Muscle of back (tissue), 11 donors: Measurements from ENCODE around the gene PROB1. TPM values are rescaled to one million over a fixed set of nuclear protein-coding genes. Genes with fewer than 3 reads are reported as not detected.
"Not testable (repeated sequence)": the region's sequence is repeated elsewhere in the genome, so short reads cannot be mapped to it uniquely, and the experiment has no call there.

Source experiments
- DNase-seq, 3 donors: peaks; one replicate each; pipeline versions ENCODE4 v3.0.0 to v3.0.0-alpha.2; 2013
- polyA plus RNA-seq, 10 donors: library from polyadenylated mRNA; unstranded; fragments of 120-200 nt; gene quantifications; one replicate each; pipeline ENCODE4 v1.2.1, GENCODE V29; 2013; ENCODE audit not compliant: insufficient read length in 10 of 10

The PROB1 gene
- polyA plus RNA-seq, 10 donors, result 22.4 to 40.5 (median 29.5) TPM

DNA sequence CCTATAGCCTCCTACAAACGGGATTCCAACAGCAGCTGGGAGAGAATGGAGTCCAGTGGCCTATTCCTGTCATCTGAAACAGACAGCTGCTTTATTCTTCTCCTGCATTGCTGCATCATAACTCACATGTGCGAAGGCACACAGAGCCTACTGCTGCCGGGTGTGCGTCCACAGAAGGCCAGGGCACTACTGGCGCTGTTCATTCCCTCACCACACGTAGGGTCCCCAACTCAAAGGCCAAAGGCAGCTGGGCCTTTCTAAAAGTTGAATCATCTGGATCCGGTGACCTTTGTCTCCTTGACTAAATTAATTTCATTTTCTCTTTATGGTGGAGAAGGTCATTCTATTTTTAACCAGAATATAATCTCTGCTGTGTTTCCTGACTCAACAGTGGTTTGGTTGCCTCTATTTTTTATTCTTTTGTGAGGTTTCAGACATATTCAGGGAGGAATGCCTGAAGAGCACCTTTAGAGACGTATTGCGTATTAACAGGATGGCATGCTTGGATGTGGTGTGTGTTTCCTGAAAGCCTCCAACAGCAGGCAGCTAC is 19.8 kb upstream of the PROB1 start:
- DNase-seq, result peak; percentile 47 to 71 (median 69)

DNA sequence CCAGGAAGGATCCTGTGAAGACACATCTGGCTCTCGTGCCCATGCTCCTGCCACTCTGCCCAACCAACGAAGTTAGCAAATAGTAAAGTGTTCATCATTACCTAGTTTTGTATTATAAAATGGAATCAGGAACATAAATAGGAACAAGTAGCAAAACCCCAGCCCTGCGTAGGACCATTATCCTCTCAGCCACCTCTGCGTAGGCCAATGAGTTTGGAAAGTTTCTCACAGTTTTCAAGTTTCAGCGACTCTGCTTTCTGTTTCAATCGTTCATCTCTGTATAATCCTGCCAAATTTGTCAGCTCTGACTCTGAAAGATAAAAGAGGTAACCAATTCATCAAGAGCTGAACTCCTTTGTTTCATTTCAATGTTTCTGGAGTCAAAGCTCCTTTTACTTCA is 19.1 kb upstream of the PROB1 start:
- DNase-seq, result no peak

DNA sequence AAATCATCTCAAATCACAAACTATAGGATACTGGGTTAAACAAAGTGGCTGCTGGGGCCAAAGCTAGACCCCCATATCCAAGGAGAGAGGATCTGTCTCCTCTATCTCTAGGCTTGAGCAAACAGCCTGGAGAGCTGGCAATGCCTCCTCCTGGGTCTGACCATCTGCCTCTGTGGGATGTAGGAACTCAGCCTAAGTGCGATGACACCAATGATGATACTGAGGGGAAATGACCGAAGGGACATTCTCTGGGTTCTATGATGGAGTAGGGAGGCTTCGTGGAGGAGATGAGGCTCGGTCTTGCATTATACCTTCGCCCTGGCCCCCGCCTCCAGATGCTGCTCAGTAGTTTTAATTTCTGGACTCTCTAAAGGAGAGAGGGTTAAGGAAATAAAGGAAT is 18.2 kb upstream of the PROB1 start:
- DNase-seq, result no peak

DNA sequence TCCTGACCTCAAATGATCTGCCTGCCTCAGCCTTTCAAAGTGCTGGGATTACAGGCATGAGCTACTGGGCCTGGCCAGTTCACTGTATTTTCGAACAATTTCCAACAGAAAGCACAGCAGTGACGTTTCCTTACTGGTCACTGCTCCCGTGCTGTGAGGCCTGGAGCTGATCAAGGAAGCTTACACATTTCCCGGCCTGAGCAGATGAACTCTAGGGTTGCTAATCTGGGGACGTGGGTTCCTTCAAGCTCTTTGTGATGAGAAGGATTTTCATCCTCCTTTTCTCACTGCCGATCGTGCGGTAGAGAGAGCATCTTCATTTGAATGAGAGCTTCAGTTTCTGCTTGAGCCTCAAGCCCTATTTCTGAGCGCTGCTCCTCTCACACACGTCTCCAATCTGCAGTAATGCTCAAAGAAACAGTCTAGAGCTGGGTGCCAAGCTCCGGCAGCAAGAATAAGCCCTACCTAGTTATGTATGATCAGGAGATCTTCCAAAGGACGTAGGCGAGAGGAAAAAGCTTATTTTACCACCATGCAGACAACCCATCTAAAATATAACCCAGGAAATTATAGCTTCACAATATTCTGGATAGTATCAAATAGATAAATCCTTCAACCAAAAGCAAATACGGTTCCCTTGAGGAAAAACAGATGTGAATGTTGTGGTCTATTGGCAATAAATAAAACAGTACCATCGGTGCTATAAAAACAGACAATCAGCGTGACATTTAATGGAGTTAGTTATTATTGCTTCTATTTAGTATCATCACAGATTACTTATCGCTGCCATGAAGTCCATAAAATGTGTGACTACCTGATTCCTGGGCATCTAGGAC is 16.3 kb upstream of the PROB1 start:
- no peak for DNase-seq

DNA sequence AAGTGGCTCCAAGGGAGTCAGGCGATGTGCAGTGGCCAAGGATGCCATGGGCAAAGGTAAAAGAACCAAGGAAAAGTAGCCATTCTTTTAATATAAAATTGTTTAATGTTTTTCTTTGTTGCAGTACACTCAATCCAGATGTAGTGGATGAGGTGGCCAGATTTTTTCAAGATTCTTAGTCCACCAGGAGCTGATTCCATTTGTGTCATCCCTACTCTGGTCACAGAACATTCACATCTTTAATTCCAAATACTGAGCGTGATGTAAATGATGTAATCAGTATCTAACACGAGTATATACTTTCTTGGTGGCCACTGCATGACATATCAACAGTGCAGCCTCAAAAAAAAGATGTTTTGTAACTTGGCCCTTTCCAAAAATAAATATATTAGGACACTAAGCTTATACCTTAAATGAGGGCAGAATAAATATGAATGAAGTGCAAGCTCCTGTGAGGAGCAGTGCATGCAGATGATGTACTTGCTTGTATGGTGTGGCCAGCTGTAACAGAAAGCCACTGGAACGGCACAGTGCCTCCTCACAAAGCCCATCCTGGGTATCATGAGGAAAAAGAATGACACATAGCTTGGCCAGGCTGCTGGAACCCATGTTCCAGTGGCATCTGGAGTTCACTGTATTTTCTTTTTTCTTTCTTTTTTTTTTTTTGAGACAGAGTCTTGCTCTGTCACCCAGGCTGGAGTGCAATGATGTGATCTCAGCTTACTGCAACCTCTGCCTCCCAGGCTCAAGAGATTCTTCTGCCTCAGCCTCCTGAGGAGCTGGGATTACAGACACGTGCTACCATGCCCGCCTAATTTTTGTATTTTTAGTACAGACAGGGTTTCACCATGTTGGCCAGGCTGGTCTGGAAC is 15.5 kb upstream of the PROB1 start:
- DNase-seq, result no peak

DNA sequence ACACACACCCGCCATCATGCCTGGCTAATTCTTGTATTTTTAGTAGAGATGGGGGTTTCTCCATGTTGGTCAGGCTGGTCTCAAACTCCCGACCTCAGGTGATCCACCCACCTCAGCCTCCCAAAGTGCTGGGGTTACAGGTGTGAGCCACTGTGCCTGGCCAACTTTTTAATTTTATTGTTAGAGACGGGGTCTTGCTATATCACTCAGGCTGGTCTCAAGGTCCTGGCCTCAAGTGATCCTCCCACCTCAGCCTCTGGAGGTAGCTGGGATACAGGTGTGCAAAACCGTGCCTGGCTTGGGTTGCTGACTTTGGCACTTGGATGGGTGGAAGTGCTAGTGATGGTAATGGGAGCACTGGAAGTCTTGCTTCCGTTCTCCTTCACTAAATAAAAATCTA is 14.2 kb upstream of the PROB1 start:
- DNase-seq, result not testable (repeated sequence)

DNA sequence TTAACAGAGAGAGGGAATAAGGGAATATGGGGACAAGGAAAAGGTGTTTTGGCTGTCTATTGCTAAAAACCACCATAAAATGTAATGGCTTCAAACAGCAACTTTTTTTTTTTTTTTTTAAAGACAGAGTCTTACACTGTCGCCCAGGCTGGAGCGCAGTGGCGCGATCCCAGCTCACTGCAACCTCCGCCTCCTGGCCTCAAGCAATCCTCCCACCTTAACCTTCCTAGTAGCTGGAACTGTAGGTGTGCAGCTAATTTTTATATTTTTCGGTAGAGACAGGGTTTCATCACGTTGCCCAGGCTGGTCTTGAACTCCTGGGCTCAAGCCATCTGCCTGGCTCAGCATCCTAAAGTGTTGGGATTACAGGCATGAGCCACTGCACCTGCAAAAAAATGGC is 13.3 kb upstream of the PROB1 start:
- no peak for DNase-seq

DNA sequence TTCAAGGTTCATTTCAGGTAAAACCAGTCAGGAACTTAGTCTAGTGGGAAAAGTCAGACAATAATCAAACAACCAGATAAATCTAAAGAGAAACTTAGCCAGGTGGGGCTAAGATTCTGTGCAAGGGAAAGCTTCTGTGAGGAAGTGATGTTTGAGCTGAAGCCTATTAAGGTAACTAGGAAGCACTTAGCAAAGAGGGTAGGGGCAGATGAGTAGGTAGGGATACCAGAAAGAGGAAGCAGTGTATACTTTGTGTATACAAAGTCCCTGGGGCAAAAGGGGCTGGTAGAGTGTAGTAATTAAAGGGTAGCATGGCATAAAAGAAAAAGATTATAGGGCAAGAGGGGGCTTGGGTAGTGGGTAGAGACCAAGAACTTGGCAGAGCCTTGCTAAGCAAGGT is 12.6 kb upstream of the PROB1 start:
- DNase-seq, result no peak

DNA sequence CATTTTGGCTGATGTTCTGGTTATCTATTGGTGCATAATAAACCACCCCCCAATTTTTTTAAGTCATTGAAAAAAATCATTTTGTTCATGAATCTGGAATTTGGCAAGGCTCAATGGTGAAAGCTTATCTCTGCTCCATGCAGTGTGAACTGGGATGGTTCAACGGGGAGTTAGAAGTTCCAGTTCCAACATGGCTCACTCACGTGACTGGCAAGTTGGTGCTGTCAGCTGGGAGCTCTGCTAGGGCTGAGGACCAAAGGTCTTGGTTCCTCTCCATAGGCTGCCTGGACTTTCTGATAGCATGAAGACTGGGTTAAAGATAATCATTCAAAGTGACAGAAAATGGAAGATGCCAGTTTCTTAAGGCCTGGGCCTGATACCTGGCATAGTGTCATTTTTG is 12.1 kb upstream of the PROB1 start:
- DNase-seq, result no peak

DNA sequence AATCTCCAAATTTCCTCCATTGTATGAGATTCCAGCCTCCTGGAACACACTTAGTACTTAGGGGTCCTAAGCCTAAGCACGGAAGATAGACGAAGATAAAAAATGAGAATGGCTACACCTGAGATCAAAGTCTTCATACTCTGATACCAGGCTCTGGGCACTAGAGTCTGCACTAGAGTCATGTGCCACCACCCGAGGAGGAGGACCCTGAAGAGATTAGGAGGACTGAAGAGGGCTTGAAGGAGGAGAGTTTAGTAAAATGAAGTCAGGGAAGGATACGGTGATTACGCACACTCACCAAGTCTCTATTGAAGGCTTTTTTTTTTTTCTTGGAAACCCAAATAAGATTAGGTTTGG is 9.6 kb upstream of the PROB1 start:
- DNase-seq, result no peak

DNA sequence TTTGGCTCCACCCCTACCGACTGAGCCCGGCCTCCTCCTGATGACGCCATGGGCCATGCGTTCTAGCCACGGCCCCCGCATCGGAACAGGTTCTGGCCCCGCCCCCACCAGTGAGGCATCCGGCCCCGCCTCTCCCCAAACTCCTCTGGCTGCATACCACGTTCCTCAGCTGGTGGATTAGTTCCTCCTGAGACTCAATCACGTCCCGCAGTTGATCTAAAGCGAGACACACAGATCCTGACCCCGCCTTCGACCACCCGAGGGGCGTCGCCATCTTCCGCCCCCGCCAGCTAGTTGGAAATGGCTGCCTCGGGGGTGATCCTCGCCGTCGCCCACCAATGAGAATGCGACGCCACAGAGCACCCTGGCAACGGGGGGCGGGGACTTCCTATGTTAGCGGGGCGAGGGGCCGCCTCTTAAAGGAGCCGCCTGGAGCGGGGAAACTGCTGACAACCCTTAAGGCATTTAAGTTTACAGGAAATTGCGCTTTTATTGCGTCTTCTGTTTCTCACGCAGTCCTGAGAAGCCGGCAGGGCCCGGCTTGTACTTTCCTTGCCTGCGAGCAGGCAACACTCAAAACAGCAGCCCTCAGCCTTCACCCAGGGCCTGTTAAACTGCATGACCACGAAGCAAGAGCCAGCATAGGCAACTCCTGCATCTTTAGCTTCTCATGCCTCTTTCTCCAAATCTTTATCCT is 9.0 kb upstream of the PROB1 start, which contains the start of gene SPATA24:
SPATA24 (minus strand) TSS at position 303 of the 697 bp plus-strand sequence; CDS start at position 274, 29 bp downstream.
- peak; percentile 98 to 100 (median 98) for DNase-seq

DNA sequence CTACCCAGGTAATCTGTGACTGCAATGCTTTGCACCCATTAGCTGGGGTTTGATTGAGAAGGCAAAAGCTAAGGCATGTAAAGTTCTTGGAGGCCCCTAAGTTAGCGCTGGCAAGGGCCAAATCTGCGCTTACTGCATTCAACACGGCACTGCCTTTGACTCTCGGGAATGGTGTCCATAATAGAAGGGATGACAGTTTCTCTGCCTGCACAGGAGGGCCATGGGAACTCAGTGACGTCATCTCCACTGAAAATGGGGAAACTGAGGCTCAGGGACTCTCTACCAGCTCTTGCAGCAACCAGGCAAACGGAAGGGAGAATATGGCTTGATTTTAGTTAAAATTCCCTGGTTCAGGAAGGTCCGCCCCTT is 8.5 kb upstream of the PROB1 start:
- DNase-seq, result no peak

DNA sequence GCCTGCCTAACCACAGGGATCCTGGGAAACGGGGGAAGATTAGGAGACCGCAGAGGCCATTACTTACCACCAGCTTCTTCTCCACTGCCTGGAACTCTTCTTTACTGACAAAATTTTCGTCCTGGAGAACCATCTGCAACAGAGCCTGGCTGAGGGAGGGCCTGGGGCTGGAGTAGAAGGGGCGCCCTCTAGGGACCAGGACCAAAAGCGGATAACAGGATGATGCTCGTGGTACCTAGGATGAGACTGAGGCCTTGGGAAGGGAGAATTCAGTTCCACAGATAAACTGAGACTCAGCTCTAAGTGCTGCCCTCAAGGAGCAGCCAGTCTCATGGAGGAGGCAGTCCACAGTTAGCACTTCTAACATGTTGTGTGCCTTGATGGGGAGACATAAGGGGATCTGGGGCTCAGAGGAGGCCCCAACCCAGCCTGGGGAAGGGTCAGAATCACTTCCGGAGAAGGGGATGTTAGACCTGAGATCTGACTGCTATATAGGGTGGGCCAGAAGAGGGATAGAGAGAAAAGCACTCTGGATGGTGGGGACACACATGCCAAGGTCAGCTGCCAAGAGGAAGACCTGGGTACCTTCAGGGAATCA is 7.8 kb upstream of the PROB1 start:
- DNase-seq, result no peak

DNA sequence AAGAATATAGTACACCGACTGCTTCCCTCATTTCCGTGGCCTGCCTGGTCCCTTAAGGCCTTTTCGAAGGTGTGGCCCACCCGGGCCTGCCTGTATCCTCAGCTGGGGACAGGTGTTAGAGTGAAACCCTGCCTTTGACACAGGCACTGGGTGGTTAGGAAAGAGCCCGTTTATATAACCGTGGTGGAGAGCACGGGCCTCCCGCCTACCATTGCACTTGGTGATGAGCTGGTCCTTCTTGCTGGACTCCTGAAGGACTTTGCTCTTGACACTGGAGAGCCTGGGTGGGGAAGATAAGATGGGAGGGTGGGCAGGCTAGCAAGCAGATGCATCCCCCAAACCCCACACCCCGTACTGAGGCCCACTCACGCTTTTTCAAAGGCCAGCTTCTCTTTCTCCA is 6.6 kb upstream of the PROB1 start:
- no peak for DNase-seq

DNA sequence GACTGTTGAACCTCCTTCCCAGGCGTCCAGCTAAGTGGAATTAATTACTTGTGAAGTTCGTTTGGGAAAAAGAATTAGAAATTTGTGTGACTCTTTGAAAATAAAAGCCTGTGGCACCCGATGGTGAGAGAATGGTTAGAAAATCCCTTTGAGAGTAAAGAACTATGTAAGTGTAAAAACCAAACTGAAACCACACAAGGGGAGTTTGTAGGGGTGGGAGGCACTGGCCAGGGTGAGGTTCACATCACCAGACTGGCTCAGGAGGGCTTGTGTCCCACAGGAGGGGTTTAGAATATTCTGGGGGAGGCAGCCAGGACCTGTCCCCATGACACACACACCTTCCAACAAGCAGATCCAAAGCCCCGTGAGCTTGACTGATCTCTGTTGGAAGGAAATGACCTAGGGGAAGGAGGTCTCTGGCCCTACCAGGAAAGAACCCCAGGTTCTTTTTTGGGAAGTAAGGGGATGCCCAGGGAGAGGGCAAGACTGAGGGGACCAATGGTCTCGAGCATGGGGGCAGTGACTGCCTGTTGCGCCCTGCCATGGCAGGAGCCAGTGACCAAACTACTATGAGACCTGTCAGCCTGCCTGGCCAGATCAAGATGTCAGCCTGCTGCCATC is 4.7 kb upstream of the PROB1 start:
- DNase-seq, result no peak

DNA sequence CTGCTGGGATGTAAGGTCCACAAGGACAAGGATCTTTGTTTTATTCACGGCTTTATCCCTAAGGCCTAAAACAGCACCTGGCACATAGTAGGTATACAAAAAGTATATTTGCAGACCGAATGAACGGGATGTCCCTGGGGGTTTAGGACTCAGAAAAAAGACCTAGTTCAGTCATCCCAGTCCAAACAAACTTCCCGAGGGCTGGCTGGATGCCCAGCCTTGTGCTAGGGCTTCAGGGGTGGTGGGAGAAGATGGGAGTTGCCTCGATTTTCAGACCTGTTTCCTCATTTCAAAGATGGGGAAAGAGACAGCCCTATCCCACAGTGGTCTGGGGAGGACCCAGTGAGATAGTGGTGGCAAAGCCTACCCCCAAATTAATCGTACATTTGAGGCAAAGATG is 3.0 kb upstream of the PROB1 start:
- no peak for DNase-seq

DNA sequence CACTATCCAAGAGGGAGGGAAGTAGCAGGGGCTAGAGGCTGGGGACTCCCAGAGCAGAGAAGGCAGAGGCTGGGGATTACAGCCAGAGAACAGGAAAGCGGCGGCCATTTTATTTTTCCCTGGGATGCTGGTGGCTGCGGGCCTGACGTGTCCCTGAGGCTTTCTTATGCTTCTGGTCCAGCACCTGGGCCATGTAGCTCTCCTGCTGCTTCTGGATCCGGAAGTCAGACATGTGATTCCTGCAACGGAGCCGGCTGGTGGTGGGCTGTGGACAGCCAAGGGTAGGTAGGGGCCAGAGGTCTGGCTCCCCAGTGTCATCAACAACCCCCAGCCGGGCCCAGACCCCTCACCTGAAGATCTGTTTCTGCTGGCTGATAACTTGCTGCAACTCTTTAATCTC is 1.8 kb upstream of the PROB1 start:
- no peak for DNase-seq

DNA sequence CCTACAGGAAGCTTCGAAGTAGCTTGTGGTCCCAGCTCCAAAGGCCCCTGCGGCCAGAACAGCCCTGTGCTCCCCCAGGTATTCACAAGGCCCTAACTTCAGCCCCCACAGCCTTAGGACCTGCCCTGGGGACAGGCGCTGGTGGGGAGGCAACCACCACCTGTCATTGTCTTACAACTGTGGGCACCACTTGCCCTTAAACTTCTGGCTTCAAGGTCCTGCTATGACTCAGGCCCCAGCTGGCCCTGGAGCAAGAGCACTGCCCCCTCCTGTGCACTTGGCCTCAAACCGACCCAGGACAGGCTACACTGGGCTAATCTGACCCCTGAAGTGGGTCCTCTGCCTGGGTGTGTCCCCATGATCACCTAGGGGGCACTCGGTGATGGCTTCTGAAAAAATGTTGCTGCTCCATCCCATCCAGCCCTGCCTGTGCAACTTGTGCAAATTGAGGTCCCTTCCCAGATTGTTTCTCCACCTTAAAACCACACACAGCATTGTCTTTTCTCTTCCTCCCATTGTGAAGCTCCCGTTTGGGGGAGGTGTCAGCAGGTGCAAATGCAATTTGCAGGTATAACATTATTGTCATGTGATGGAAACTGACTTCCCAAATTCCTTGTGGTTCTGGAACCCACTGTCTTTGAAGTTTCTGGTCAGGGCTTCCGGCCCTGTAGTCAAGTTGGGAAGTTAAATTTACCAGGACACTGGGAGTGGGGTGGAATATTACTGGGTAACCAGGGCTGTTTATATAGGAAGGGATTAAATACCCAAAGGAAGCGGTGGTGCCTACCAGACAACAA is 1.1 kb upstream of the PROB1 start:
- DNase-seq, result peak in 2 of 3 donors; percentile 44 to 47

DNA sequence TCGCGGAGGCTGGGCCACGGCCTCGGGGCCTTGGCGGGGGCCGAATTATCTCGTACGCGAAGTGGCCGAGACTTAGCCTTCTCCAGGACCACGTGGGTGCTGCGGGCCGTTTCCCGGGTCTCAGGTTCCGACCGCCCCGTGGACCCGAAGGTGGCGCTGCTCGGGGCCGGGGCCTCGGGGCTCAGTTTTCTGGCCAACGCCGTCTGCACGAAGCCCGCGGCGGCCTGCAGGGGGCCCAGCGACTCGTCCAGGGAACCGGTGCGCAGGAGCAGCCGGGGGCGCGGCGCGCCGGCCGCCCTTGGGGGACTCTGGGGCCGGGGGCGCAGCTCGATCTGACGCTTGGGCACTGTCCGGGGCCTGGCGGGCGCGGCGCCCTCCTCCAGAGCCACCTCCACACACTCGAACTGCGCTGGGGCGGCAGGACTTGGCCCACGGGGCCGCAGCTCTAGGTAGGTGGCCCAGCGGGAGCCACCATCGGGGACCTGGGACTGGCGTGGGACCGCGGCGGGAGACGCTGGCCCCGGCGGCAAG is 716 bp downstream of the PROB1 start:
- peak in 2 of 3 donors; percentile 40 to 77 for DNase-seq

DNA sequence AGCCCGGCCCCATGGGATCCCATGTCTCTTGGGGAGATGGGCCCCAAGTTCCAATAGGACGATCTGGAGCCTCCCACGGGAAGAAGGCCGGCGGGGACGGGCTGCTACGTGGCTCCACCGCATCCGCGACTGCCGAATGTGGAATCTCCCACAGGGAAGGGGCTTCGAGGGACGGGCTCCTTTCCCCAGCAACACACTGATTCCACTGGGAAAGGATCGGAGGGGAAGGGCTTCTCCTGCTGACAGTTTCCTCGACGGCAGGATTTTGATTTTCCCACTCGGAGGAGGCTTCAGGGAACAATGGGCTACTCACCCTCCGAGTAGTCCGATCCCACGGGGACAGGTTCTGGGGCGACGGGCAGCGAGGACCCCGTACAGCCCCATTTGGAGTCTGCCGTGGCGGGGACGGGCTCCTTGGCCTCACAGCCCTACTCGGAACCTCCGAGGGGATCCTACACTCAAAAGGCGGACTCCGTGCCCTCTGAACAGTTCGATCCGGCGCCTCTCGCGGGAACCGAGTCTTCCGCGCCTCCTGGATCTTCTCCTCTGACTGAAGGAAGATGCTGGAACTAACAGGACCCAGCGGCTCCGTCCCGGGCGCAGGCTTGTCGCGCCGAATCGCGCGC is 1.3 kb downstream of the PROB1 start:
- no peak for DNase-seq
